ENCODE data around the gene GRAMD2A.

- TF ChIP-seq CTCF (IDR thresholded peaks at IDR 0.05) (no peak), POLR2A (IDR thresholded peaks at IDR 0.05) (no peak)
Measured at GRCh38 chr15:72117486-72118016, 80.0 kb downstream of the GRAMD2A start.

Data from uterus (tissue), 2 donors.